ENCODE measurements around the gene IFT57.

The IFT57 gene

GRCh38 chr3:108124337-108125152 is 97.7 kb downstream of the IFT57 start:
- DNase-seq, result no peak

GRCh38 chr3:108123326-108123725 is 98.9 kb downstream of the IFT57 start:
- no peak for DNase-seq

GRCh38 chr3:108122276-108122675 is 99.9 kb downstream of the IFT57 start:
- DNase-seq, result no peak

- no peak for DNase-seq
Observed at GRCh38 chr3:108119398-108120104, 102.7 kb downstream of the IFT57 start.

- no peak for DNase-seq
Observed at GRCh38 chr3:108118038-108118768, 104.0 kb downstream of the IFT57 start.

GRCh38 chr3:108117241-108117775 is 104.9 kb downstream of the IFT57 start:
- DNase-seq, result no peak

- DNase-seq, result no peak
Observed at GRCh38 chr3:108114423-108115065, 107.7 kb downstream of the IFT57 start.

GRCh38 chr3:108113975-108114374 is 108.2 kb downstream of the IFT57 start:
- no peak for DNase-seq

- DNase-seq, result no peak
Observed at GRCh38 chr3:108110934-108111333, 111.3 kb downstream of the IFT57 start.

Data from NCI-H2029 treated with DMSO at 0.1 percent for 48 hours (cell line).